Activated CD8-positive, alpha-beta T cell treated with anti-CD3 and anti-CD28 coated beads for 36 hours (primary cell): ENCODE data around the gene TTC23. TPM values are rescaled to one million over a fixed set of nuclear protein-coding genes. Genes with fewer than 3 reads are reported as not detected.

Source experiments
- ATAC-seq: fragments of 200-7000 bp; cut with Tn5 transposase; one replicate; pipeline ENCODE4 v1.10.0; 2021; ENCODE audit warnings: mild to moderate bottlenecking, moderate library complexity
- CTCF ChIA-PET: fragments of 350-600 bp; sonication (Branson Sonifier 250); formaldehyde crosslinking; loops from one replicate; lab custom pipeline; 2021; ENCODE audit warnings: antibody characterized with exemption; lab: Charles Lee
- POLR2A ChIA-PET: fragments of 350-600 bp; sonication (Branson Sonifier 250); formaldehyde crosslinking; loops from one replicate; lab custom pipeline; 2021; ENCODE audit warnings: antibody characterized with exemption; lab: Charles Lee
- DNase-seq: peaks from one replicate; pipeline ENCODE4 v3.0.0-alpha.2; 2020
- H3K27ac Mint-ChIP-seq: one replicate; pipeline ENCODE4 v1.8.0; 2021; ENCODE audit warnings: mild to moderate bottlenecking, mixed read lengths
- H3K27me3 Mint-ChIP-seq: one replicate; pipeline ENCODE4 v1.8.0; 2021; ENCODE audit warnings: mixed read lengths
- H3K36me3 Mint-ChIP-seq: one replicate; pipeline ENCODE4 v1.8.0; 2021; ENCODE audit warnings: low read depth, mixed read lengths
- H3K4me1 Mint-ChIP-seq: one replicate; pipeline ENCODE4 v1.8.0; 2021; ENCODE audit warnings: low read depth, mixed read lengths
- H3K4me3 Mint-ChIP-seq: one replicate; pipeline ENCODE4 v1.8.0; 2021; ENCODE audit warnings: mild to moderate bottlenecking, moderate library complexity, mixed read lengths
- H3K9me3 Mint-ChIP-seq: one replicate; pipeline ENCODE4 v1.8.0; 2021; ENCODE audit warnings: mixed read lengths
- intact Hi-C: fragments of 100-400 bp; cut with micrococcal nuclease; formaldehyde crosslinking; loops from one replicate; pipeline ENCODE4 v1.10.0; 2022
- total RNA-seq, 2 experiments: library from RNA; stranded (reverse); gene quantifications; one replicate each; pipeline ENCODE4 v1.2.3, GENCODE V29; 2021
- TF ChIP-seq, protein P1 (sequence below): fragments of 200-600 bp; IDR thresholded peaks from one replicate; pipeline ENCODE4 v1.8.0; 2022; ENCODE audit warnings: antibody characterized with exemption, mild to moderate bottlenecking

The TTC23 gene
- total RNA-seq, 2 experiments from 2014 or later = 4.3 to 4.4 TPM

DNA sequence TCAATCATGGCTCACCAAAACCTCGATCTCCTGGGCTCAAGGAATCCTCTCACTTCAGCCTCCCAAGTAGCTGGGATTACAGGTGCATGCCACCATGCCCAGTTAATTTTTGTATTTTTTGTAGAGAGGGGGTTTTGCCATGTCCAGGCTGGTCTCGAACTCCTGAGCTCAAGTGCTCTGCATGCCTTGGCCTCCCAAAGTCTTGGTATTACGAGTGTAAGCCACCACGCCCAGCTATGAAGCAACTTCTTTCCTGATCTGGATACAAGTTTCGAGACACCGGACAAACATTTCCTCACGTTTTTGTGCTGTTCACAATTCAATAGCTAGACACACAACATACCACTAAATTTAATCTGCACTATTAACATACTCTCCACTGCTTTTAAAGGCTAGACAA lies 147.9 kb downstream of the TTC23 start:
- ATAC-seq (no peak), DNase-seq (no peak)
- Mint-ChIP-seq H3K36me3 (no peaks in the 10 kb centered on the region), H3K27ac (no peak overlapping the region), H3K27me3 (peaks cover 39% of the 10 kb centered on the region), H3K4me1 (peaks cover 8% of the 10 kb centered on the region), H3K4me3 (no peak overlapping the region), H3K9me3 (no peaks in the 10 kb centered on the region)
- TF ChIP-seq, protein P1, sequence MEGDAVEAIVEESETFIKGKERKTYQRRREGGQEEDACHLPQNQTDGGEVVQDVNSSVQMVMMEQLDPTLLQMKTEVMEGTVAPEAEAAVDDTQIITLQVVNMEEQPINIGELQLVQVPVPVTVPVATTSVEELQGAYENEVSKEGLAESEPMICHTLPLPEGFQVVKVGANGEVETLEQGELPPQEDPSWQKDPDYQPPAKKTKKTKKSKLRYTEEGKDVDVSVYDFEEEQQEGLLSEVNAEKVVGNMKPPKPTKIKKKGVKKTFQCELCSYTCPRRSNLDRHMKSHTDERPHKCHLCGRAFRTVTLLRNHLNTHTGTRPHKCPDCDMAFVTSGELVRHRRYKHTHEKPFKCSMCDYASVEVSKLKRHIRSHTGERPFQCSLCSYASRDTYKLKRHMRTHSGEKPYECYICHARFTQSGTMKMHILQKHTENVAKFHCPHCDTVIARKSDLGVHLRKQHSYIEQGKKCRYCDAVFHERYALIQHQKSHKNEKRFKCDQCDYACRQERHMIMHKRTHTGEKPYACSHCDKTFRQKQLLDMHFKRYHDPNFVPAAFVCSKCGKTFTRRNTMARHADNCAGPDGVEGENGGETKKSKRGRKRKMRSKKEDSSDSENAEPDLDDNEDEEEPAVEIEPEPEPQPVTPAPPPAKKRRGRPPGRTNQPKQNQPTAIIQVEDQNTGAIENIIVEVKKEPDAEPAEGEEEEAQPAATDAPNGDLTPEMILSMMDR = no peak
- intact Hi-C loops = no loop called here
- CTCF ChIA-PET = interaction anchor here (0.7 to 3.7 kb wide), 17 partner anchors 9 to 603 kb away, joined by 3 to 19 read pairs (median 5); no protein-coding TSS in a partner anchor
- POLR2A ChIA-PET = no interaction called here

DNA sequence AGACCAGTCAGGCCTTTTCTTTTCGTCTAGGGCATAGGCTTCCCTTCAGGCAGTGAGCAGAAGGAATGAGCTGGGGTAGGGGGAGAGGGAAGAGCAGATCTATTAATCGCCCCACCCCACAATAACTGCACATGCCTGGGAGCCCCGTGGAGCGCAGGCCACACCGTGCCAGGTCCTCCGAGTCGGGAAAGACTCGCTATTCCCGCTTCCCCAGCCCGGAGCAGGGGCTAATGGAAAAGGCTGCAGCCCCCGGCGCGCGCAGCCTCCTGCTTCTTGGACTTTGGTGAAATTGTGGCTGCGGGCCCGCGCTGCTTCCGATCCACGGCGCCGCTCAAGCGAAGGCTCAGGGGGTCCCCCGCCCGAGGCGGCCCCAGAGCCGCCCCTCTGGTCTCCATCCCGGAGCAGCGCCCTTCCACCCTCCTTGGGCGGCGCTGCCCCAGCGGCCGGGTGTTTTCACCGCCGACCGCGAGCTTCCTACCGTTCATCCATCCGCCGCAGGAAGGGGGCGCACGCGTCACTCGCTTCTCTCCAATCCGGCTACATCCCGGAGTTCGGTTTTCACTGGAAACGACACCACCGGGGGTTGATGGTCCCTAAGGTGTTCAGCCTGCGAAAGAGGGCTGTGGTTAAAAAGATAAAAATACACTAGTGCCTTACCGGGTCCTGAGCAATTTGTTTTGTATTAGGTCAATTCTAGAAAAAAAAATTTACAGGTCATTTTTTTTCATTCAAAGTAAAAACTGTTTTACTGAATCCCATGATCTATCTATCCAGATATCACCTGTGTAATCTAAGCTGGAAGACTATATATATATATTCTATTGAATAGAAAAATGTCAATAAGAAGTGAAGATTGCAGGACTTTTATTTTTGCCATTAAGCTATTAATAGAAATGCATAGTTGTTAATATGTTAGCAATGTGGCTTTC lies 148.9 kb downstream of the TTC23 start:
- Mint-ChIP-seq H3K36me3 (no peaks in the 10 kb centered on the region), H3K4me3 (no peak overlapping the region), H3K27me3 (peaks cover 35% of the 10 kb centered on the region), H3K4me1 (peaks cover 2% of the 10 kb centered on the region), H3K9me3 (no peaks in the 10 kb centered on the region), H3K27ac (no peak overlapping the region)
- ChIA-PET POLR2A (no interaction called here), CTCF (interaction anchor here (0.6 to 3.7 kb wide), 24 partner anchors 9 to 604 kb away, joined by 3 to 19 read pairs (median 4); no protein-coding TSS in a partner anchor)
- TF ChIP-seq, protein P1 = peak; percentile 69
- ATAC-seq (peak; percentile 38), DNase-seq (peak; percentile 69)
- intact Hi-C loops = no loop called here

DNA sequence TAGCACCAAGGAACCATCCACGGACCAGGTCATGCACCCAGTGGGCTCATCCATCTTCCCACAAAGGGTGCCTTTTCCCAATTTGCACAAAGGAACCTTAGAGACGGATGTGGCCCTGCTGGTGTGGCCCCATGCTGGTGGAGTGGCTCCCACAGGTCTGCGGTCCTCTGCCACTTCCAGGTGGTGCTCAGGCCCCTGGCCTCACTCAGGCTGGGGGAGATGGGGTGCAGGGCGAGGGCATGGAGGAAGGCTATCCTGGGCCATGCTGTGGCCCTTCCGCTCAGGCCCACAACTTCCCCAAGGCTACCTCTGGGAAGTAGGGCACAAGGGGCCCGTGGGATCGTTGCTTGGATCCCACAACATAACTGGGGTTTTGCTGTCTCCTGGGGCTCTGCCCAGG lies 149.7 kb downstream of the TTC23 start:
- ATAC-seq (no peak), DNase-seq (no peak)
- Mint-ChIP-seq H3K27me3 (peaks cover 33% of the 10 kb centered on the region), H3K36me3 (no peaks in the 10 kb centered on the region), H3K27ac (no peak overlapping the region), H3K9me3 (no peaks in the 10 kb centered on the region), H3K4me3 (no peak overlapping the region), H3K4me1 (peaks cover 2% of the 10 kb centered on the region)
- TF ChIP-seq, protein P1 = no peak
- POLR2A ChIA-PET = no interaction called here
- CTCF ChIA-PET = interaction anchor here (0.7 to 3.3 kb wide), 8 partner anchors 13 to 272 kb away, joined by 3 to 15 read pairs (median 4); no protein-coding TSS in a partner anchor
- intact Hi-C loops = no loop called here

DNA sequence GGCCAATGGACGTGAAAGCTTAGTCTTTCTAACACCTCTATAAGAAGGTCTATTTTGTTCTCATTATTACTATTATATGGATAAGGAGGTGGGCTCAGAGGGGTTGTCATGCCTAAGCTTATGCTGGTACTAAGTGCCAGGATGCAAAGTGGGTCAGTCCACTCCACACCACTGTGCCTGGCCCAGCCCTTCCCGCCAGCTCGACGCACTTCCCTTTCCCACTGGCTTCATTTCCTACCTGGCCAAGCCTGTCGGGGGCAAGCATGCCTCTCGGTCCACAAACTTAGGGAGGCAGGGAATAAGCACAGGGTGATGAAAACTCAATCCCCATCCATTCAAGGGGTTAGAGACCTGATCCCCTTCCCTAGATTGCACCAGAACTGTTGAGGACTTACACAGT lies 150.4 kb downstream of the TTC23 start:
- Mint-ChIP-seq H3K4me1 (peaks cover 2% of the 10 kb centered on the region), H3K27ac (no peak overlapping the region), H3K36me3 (no peaks in the 10 kb centered on the region), H3K4me3 (no peak overlapping the region), H3K9me3 (no peaks in the 10 kb centered on the region), H3K27me3 (peaks cover 32% of the 10 kb centered on the region)
- TF ChIP-seq, protein P1 = no peak
- POLR2A ChIA-PET = no interaction called here
- DNase-seq (no peak), ATAC-seq (no peak)
- intact Hi-C loops = no loop called here
- CTCF ChIA-PET = interaction anchor here (0.7 to 3.3 kb wide), 2 partner anchors 39 to 114 kb away, joined by 4 to 15 read pairs; no protein-coding TSS in a partner anchor

DNA sequence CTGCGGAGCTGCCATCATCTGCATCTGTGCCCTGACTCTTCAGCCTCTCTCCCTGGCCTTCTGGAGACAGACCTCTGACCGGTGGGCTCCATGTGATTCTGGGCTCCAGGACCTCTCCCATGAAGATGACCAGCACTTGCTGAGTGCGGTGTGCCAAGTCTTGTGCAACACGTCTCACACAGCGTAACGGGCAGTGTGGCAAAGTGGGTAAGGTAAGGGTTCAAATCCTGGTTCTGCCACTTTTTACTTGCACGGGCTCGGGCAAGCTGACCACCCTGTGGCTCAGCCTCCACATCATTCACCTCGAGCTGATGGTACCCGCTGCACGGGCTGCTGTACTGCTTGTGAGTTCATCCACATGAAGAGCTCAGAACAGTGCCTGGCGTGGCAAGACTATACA lies 151.0 kb downstream of the TTC23 start:
- peaks cover 28% of the 10 kb centered on the region for H3K27me3 Mint-ChIP-seq
- CTCF ChIA-PET = no interaction called here

More for the DNA sequence above, 151.0 kb downstream of the TTC23 start:
- no peak overlapping the region for H3K4me3 Mint-ChIP-seq
- no peak for ATAC-seq
- no peak overlapping the region for H3K27ac Mint-ChIP-seq
- intact Hi-C loops = no loop called here
- no peak for DNase-seq
- no peaks in the 10 kb centered on the region for H3K9me3 Mint-ChIP-seq
- TF ChIP-seq, protein P1 = no peak
- H3K36me3 Mint-ChIP-seq = no peaks in the 10 kb centered on the region
- POLR2A ChIA-PET = no interaction called here
- peaks cover 2% of the 10 kb centered on the region for H3K4me1 Mint-ChIP-seq
